ENCODE measurements around the gene SKIDA1.

Gene SKIDA1

DNA sequence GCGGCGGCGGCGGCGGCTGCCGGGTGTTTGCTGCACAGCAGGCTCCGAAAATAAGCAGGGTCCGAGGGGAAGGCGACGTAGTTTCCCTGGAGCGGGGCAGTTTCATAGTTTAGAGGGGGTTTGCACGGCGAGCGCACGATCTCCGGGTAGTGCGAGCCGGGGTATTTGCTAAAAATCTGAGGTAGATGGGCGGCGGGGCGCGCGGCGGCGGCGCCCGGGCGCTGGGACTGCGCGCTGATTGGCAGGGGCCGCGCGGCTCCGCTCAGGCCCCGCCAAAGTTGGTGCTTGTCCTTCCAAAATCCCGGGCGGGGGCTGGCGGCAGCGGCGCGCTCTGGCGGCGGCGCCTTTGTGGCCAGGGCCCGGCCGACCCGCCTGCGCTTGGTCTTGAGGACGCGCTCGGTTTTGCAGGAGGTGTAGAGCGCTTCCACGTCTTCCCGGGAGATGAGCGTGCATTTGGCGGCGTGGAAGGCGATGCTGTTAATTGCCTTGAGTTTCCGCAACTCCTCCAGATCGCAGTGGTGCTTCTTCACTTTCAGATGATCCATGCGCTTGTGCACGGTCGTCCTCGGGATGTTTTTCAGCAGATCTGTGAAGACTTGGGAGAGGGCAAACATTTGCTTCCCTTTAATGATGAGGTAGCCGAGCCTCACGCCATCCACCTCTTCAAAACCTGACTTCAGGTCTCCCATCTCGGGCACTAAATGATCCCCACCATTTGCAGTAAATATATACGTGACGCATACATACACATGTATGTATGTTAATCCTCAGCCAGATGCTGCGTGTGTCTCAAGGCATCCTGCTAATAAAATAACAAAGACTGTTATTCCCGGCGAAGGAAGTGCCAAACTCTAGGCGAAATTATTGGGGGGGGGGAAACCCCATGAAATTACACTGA, 8.1 kb downstream of the SKIDA1 start (continued):
- TF ChIP-seq TCF4 (CRISPR knock-in tag; IDR thresholded peaks at IDR 0.05; ENCODE audit: borderline replicate concordance) = no peak

DNA sequence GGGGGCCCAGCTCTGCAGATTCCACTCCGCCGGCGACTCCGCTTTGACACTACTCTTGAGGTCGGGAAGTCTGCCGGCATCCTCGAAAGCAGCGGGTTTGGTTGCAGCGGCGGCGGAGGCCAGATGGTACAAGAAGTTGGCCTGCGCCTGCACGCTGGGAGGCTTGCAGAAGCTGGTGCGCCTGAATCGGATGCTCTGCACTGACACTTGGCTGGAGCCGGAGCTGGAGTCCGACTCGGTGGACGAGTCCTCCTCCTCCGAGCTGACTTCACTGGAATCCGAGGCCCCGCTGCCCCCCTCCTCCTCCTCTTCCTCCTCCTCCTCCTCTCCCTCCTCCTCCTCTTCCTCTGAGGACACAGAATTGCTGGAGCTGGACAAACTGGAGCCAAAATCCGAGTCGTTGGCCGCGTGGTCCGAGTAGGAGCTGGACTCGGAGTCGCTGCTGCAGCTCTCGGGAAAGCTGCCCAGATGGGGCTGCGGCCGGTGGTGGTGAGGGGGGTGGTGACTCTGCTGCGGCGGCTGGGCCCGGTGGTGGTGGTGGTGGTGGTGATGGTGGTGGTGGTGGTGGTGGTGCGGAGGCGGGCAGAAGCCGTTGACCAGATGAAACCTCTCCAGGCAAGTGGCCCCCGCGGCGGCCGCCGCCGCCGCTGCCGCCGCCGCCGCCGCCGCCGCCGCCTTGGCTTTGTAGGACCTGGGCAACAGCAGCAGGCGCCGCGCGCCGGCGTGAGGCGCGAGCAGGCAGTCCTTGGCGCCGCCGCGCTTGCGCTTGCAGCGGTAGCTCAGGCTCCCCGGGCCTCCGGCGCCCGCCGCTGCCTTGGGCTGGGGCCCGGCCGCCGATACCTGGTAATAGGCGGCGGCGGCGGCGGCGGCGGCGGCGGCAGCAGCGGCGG, 9.0 kb downstream of the SKIDA1 start:
- ATAC-seq = peak; percentile 50
- TF ChIP-seq, protein P1, sequence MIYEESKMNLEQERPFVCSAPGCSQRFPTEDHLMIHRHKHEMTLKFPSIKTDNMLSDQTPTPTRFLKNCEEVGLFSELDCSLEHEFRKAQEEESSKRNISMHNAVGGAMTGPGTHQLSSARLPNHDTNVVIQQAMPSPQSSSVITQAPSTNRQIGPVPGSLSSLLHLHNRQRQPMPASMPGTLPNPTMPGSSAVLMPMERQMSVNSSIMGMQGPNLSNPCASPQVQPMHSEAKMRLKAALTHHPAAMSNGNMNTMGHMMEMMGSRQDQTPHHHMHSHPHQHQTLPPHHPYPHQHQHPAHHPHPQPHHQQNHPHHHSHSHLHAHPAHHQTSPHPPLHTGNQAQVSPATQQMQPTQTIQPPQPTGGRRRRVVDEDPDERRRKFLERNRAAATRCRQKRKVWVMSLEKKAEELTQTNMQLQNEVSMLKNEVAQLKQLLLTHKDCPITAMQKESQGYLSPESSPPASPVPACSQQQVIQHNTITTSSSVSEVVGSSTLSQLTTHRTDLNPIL (CRISPR knock-in tag; IDR thresholded peaks at IDR 0.05; ENCODE audit: low read depth) = no peak
- TF ChIP-seq ZFP3 (CRISPR knock-in tag; IDR thresholded peaks at IDR 0.05) (0 out of 2 replicates have a peak, but pooled peaks have one; percentile 29), ZNF70 (CRISPR knock-in tag; IDR thresholded peaks at IDR 0.05) (no peak)

DNA sequence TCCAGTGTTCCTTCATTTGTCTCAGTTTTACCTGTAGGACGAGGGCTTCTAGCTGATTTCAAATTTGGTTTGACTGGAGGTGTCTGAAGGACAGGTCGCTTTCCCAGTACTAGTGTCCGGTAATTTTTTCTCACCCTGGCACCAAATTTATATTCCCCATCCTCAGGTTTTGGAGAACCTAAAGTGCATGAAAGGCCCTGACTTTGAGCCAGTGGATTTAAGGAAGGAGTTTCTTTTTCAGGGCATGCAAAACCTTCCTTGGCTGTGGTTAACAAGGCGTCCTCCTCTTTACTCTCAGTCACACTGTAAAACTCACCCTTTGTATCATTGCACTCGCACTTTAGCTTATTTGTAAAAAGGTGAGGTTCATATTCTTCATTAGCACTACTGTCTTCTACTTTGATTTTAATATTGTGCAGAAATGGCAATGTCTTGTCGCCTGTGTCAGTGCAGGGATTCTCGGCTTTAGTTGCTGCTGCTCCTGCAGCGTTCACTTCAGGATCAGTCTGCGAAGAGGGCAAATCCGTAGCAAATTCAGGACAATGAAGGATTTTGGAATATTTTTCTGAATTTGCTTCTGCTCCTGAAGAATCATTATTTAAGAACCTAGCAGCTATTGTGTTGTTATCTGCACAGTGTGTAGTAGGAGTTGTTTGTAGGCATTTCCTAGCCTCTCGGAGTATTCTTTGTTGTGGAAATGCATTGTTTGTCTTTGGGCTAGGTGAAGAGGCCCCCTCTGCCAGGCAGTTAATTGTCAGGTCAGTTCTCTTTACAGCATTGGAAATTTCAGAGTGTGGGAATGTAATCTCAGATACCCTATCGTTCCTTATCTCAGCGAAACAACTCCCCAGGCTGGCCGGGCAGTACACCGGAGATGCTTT, 9.9 kb downstream of the SKIDA1 start:
- TF ChIP-seq, protein P2, sequence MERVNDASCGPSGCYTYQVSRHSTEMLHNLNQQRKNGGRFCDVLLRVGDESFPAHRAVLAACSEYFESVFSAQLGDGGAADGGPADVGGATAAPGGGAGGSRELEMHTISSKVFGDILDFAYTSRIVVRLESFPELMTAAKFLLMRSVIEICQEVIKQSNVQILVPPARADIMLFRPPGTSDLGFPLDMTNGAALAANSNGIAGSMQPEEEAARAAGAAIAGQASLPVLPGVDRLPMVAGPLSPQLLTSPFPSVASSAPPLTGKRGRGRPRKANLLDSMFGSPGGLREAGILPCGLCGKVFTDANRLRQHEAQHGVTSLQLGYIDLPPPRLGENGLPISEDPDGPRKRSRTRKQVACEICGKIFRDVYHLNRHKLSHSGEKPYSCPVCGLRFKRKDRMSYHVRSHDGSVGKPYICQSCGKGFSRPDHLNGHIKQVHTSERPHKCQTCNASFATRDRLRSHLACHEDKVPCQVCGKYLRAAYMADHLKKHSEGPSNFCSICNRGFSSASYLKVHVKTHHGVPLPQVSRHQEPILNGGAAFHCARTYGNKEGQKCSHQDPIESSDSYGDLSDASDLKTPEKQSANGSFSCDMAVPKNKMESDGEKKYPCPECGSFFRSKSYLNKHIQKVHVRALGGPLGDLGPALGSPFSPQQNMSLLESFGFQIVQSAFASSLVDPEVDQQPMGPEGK (CRISPR knock-in tag; IDR thresholded peaks at IDR 0.05; ENCODE audit: borderline replicate concordance) = no peak
- TF ChIP-seq TCF4 (CRISPR knock-in tag; IDR thresholded peaks at IDR 0.05; ENCODE audit: borderline replicate concordance) = no peak
- TF ChIP-seq, protein P3, sequence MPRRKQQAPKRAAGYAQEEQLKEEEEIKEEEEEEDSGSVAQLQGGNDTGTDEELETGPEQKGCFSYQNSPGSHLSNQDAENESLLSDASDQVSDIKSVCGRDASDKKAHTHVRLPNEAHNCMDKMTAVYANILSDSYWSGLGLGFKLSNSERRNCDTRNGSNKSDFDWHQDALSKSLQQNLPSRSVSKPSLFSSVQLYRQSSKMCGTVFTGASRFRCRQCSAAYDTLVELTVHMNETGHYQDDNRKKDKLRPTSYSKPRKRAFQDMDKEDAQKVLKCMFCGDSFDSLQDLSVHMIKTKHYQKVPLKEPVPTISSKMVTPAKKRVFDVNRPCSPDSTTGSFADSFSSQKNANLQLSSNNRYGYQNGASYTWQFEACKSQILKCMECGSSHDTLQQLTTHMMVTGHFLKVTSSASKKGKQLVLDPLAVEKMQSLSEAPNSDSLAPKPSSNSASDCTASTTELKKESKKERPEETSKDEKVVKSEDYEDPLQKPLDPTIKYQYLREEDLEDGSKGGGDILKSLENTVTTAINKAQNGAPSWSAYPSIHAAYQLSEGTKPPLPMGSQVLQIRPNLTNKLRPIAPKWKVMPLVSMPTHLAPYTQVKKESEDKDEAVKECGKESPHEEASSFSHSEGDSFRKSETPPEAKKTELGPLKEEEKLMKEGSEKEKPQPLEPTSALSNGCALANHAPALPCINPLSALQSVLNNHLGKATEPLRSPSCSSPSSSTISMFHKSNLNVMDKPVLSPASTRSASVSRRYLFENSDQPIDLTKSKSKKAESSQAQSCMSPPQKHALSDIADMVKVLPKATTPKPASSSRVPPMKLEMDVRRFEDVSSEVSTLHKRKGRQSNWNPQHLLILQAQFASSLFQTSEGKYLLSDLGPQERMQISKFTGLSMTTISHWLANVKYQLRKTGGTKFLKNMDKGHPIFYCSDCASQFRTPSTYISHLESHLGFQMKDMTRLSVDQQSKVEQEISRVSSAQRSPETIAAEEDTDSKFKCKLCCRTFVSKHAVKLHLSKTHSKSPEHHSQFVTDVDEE (CRISPR knock-in tag; IDR thresholded peaks at IDR 0.05) = no peak
- no peak for TF ChIP-seq ZFP3 (CRISPR knock-in tag; IDR thresholded peaks at IDR 0.05)
- no peak for TF ChIP-seq ZFP30 (CRISPR knock-in tag; IDR thresholded peaks at IDR 0.05)
- no peak for TF ChIP-seq ZNF565 (CRISPR knock-in tag; conservative IDR thresholded peaks at IDR 0.05; ENCODE audit: low read depth)
- TF ChIP-seq, protein P4, sequence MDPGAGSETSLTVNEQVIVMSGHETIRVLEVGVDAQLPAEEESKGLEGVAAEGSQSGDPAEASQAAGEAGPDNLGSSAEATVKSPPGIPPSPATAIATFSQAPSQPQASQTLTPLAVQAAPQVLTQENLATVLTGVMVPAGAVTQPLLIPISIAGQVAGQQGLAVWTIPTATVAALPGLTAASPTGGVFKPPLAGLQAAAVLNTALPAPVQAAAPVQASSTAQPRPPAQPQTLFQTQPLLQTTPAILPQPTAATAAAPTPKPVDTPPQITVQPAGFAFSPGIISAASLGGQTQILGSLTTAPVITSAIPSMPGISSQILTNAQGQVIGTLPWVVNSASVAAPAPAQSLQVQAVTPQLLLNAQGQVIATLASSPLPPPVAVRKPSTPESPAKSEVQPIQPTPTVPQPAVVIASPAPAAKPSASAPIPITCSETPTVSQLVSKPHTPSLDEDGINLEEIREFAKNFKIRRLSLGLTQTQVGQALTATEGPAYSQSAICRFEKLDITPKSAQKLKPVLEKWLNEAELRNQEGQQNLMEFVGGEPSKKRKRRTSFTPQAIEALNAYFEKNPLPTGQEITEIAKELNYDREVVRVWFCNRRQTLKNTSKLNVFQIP (CRISPR knock-in tag; IDR thresholded peaks at IDR 0.05; ENCODE audit: borderline replicate concordance, low read depth) = no peak
- TF ChIP-seq TOX (CRISPR knock-in tag; IDR thresholded peaks at IDR 0.05; ENCODE audit: borderline replicate concordance) = no peak
- TF ChIP-seq GLIS3 (CRISPR knock-in tag; IDR thresholded peaks at IDR 0.05) = no peak
- TF ChIP-seq SNAI2 (CRISPR knock-in tag; IDR thresholded peaks at IDR 0.05) = no peak
- TF ChIP-seq BACH2 (CRISPR knock-in tag; IDR thresholded peaks at IDR 0.05; ENCODE audit: borderline replicate concordance) = no peak
- TF ChIP-seq PPARA (CRISPR knock-in tag; IDR thresholded peaks at IDR 0.05; ENCODE audit: borderline replicate concordance) = no peak
- no peak for TF ChIP-seq ZNF8 (CRISPR knock-in tag; IDR thresholded peaks at IDR 0.05)
- no peak for TF ChIP-seq ZNF70 (CRISPR knock-in tag; IDR thresholded peaks at IDR 0.05)
- TF ChIP-seq, protein P1 (CRISPR knock-in tag; IDR thresholded peaks at IDR 0.05; ENCODE audit: low read depth) = no peak
- TF ChIP-seq ISL1 (CRISPR knock-in tag; IDR thresholded peaks at IDR 0.05) = no peak
- TF ChIP-seq OSR1 (CRISPR knock-in tag; IDR thresholded peaks at IDR 0.05) = no peak
- TF ChIP-seq ESRRG (CRISPR knock-in tag; IDR thresholded peaks at IDR 0.05) = no peak
- no peak; the same call in 1 of the 3 replicates for ATAC-seq
